Fibroblast of lung (primary cell): ENCODE results near the gene MS4A15.

Source experiments
- CTCF ChIP-seq, 2 donors: IDR thresholded peaks in 1 of 2; conservative IDR thresholded peaks in 1 of 2; 1 replicate in 1 of 2; 2 replicates in 1 of 2; pipeline ENCODE4 v1.5.1; 2011 to 2012; ENCODE audit warnings: low read length in 2 of 2, control low read depth in 1 of 2, inconsistent platforms in 1 of 2, low read depth in 1 of 2, mild to moderate bottlenecking in 1 of 2
- EZH2 ChIP-seq: IDR thresholded peaks from 2 replicates; pipeline ENCODE4 v1.5.1; 2012; ENCODE audit warnings: low read length, control low read depth, mild to moderate bottlenecking; ENCODE audit errors: missing control alignments

- TF ChIP-seq EZH2 (no peak), CTCF (conservative IDR thresholded peaks at IDR 0.05 in 1 of 2, IDR thresholded peaks at IDR 0.05 in 1 of 2; ENCODE audit: low read depth in 1 of 2, low read length in 2 of 2) (no peak)
Observed at GRCh38 chr11:60814112-60814511, 57.4 kb downstream of the MS4A15 start.
